Vagina (tissue), 2 donors: ENCODE results near the gene NPIPA2. TPM values are rescaled to one million over a fixed set of nuclear protein-coding genes. Genes with fewer than 3 reads are reported as not detected.
"Not testable (repeated sequence)": the region's sequence is repeated elsewhere in the genome, so short reads cannot be mapped to it uniquely, and the experiment has no call there.

Experiments used
- DNase-seq, 2 donors: peaks; one replicate each; pipeline ENCODE4 v3.0.0-alpha.2; 2017; ENCODE audit errors: extremely low spot score in 2 of 2
- H3K27ac ChIP-seq: fragments of 200-600 bp; sonication (generic); one replicate; pipeline ENCODE4 v1.5.1; 2019
- H3K27me3 ChIP-seq: fragments of 200-600 bp; sonication (generic); one replicate; pipeline ENCODE4 v1.5.1; 2019
- H3K36me3 ChIP-seq, 2 donors: fragments of 200-600 bp; sonication (generic); one replicate each; pipeline ENCODE4 v1.5.1; 2017 to 2019
- H3K4me1 ChIP-seq: fragments of 200-600 bp; sonication (generic); one replicate; pipeline ENCODE4 v1.5.1; 2019
- H3K4me3 ChIP-seq, 2 donors: fragments of 200-600 bp; sonication (generic); 1 replicate in 1 of 2; 2 replicates in 1 of 2; pipeline ENCODE4 v1.5.1; 2016 to 2019
- H3K9me3 ChIP-seq: fragments of 200-600 bp; sonication (generic); one replicate; pipeline ENCODE4 v1.5.1; 2019
- intact Hi-C: fragments of 100-400 bp; cut with DNase I; formaldehyde crosslinking; loops from one replicate; pipeline ENCODE4 v1.15.1; 2023
- total RNA-seq: library from RNA; depleted of rRNA; stranded (reverse); fragments of >200 nt; gene quantifications from one replicate; pipeline ENCODE4 v1.2.3, GENCODE V29; 2016

NPIPA2 gene
- total RNA-seq, 1 donor from 2014 or later, result not detected

GRCh38 chr16:14789577-14789976 is 47.2 kb downstream of the NPIPA2 start:
- H3K4me3 ChIP-seq, H3K36me3 ChIP-seq, intact Hi-C loops, H3K27ac ChIP-seq, DNase-seq, H3K4me1 ChIP-seq, H3K9me3 ChIP-seq, H3K27me3 ChIP-seq: not testable (repeated sequence)

GRCh38 chr16:14790320-14790956 is 48.1 kb downstream of the NPIPA2 start:
- intact Hi-C loops, H3K4me1 ChIP-seq, H3K9me3 ChIP-seq, H3K36me3 ChIP-seq, DNase-seq, H3K27ac ChIP-seq, H3K4me3 ChIP-seq, H3K27me3 ChIP-seq: not testable (repeated sequence)

- H3K4me1 ChIP-seq, intact Hi-C loops, H3K9me3 ChIP-seq, DNase-seq, H3K27me3 ChIP-seq, H3K27ac ChIP-seq, H3K36me3 ChIP-seq, H3K4me3 ChIP-seq: not testable (repeated sequence)
These were observed 50.6 kb downstream of the NPIPA2 start for GRCh38 chr16:14792914-14793313.

GRCh38 chr16:14797558-14797957 is 55.2 kb downstream of the NPIPA2 start:
- H3K27ac ChIP-seq, H3K9me3 ChIP-seq, H3K4me3 ChIP-seq, DNase-seq, H3K27me3 ChIP-seq, H3K36me3 ChIP-seq, intact Hi-C loops, H3K4me1 ChIP-seq: not testable (repeated sequence)

- H3K4me1 ChIP-seq, H3K27me3 ChIP-seq, intact Hi-C loops, H3K4me3 ChIP-seq, H3K27ac ChIP-seq, H3K36me3 ChIP-seq, H3K9me3 ChIP-seq, DNase-seq: not testable (repeated sequence)
These were observed 61.2 kb downstream of the NPIPA2 start for GRCh38 chr16:14803577-14803976.

GRCh38 chr16:14807184-14807678 is 64.9 kb downstream of the NPIPA2 start:
- not testable (repeated sequence) for H3K36me3 ChIP-seq

GRCh38 chr16:14813890-14814289 is 71.6 kb downstream of the NPIPA2 start:
- H3K27me3 ChIP-seq, H3K9me3 ChIP-seq, H3K36me3 ChIP-seq, H3K4me1 ChIP-seq, H3K4me3 ChIP-seq, intact Hi-C loops, H3K27ac ChIP-seq, DNase-seq: not testable (repeated sequence)

More at GRCh38 chr16:14807184-14807678, 64.9 kb downstream of the NPIPA2 start:
- H3K4me1 ChIP-seq, H3K27ac ChIP-seq, intact Hi-C loops, DNase-seq, H3K4me3 ChIP-seq, H3K27me3 ChIP-seq, H3K9me3 ChIP-seq: not testable (repeated sequence)

Other genes starting within 250 kb of the NPIPA2 start
- gene PARN, start 112.3 kb upstream of the NPIPA2 start, total RNA-seq, result 39.3 TPM
- gene BFAR, start 109.6 kb upstream of the NPIPA2 start, total RNA-seq, result 44.4 TPM
- gene PLA2G10, start 48.2 kb upstream of the NPIPA2 start, total RNA-seq, result not detected
- not detected for gene NPIPA3, start 39.1 kb upstream of the NPIPA2 start, total RNA-seq
- 50.3 TPM for gene NOMO1, start 91.2 kb downstream of the NPIPA2 start, total RNA-seq
- gene NPIPA1, start 194.9 kb downstream of the NPIPA2 start, total RNA-seq, result 98.0 TPM
- gene PDXDC1, start 232.5 kb downstream of the NPIPA2 start, total RNA-seq, result 59.2 TPM